AG08396 (cell line): ENCODE data around the gene FRMD4A.

Experiments used
- DNase-seq: peaks from one replicate; pipeline ENCODE4 v3.0.0; 2012; ENCODE audit warnings: low spot score, mixed read lengths

FRMD4A gene

GRCh38 chr10:13816195-13816925, 514.4 kb downstream of the FRMD4A start:
- peak; percentile 94 for DNase-seq

GRCh38 chr10:13815756-13816155, 515.0 kb downstream of the FRMD4A start:
- peak; percentile 51 for DNase-seq

GRCh38 chr10:13813550-13813949, 517.2 kb downstream of the FRMD4A start:
- no peak for DNase-seq

GRCh38 chr10:13812804-13813203, 517.9 kb downstream of the FRMD4A start:
- DNase-seq = no peak

DNA sequence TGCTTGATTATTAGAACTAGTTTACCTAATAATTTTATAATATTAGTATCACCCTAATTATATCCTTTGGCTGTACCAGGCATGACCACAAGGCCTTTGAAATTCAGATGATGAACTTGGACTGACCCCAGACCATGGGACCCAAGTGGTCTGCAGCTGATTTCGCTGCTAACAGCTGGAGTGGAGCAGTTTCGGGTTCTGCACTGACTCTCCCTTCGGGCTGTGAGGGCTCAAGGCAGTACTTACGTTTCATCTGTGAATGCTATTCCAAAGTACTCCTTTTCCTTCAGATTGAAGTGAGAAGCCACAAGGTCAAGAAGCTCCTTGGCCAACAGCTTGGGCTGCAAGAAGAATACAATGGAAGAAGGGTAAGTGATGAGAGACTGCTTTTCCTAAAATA, 520.2 kb downstream of the FRMD4A start:
- no peak for DNase-seq

- no peak for DNase-seq
Observed at GRCh38 chr10:13809427-13809826, 521.3 kb downstream of the FRMD4A start.

- no peak for DNase-seq
Observed at GRCh38 chr10:13808556-13809391, 522.0 kb downstream of the FRMD4A start.

GRCh38 chr10:13806419-13806818, 524.3 kb downstream of the FRMD4A start:
- no peak for DNase-seq

- DNase-seq = no peak
Observed at GRCh38 chr10:13803566-13804554, 526.9 kb downstream of the FRMD4A start.

DNA sequence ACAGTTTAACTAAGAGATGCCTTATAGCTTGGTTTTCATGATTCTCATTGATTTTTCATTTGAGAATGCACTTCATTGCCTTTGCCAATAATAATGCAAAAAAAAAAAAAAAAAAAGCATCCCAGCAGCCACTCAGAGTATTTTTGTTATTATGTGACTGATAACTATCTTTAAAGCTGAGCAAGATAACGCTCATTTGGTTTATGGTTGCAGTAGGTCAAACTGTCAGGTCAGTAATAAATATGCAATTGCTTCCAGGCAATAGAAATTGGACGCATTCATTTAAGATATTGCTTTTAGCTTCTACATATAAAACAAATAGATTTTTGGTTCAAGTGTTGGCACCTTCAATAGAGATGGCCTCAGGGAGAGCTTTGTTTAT, 528.8 kb downstream of the FRMD4A start:
- DNase-seq = no peak

DNA sequence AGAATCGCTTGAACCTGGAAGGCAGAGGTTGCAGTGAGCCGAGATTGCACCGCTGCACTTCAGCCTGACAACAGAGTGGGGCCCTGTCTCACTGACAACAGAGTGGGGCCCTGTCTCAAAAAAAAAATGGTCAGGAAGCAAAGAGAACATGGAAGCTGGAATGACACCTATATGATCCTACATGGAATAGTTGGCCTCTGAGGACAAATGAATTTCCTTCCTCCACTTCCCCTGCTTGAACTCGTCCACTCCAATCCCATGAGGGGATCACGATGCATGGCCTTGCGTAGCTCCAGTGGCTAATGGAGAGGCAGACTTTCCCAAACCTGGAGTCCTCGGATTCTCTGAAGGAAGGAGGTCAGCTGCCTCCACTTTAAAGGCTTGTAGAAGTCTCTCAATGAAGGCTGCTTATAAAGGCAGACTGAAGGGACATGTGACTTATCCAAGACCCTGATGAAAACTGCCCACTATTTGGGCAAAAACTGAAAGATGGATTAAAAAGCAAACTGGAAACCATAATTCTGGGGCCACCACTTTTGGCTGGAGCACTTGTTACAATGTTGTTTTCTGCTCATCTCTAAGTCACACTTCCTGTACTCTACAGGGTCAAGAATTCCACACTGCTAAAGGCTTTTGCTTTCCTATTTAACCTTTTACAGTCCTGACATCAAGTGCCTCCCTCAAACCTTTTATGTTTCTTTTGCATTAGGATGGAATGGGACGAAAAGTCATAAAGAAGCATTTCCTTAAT, 529.4 kb downstream of the FRMD4A start:
- no peak for DNase-seq

GRCh38 chr10:13797164-13797563, 533.6 kb downstream of the FRMD4A start:
- no peak for DNase-seq

DNA sequence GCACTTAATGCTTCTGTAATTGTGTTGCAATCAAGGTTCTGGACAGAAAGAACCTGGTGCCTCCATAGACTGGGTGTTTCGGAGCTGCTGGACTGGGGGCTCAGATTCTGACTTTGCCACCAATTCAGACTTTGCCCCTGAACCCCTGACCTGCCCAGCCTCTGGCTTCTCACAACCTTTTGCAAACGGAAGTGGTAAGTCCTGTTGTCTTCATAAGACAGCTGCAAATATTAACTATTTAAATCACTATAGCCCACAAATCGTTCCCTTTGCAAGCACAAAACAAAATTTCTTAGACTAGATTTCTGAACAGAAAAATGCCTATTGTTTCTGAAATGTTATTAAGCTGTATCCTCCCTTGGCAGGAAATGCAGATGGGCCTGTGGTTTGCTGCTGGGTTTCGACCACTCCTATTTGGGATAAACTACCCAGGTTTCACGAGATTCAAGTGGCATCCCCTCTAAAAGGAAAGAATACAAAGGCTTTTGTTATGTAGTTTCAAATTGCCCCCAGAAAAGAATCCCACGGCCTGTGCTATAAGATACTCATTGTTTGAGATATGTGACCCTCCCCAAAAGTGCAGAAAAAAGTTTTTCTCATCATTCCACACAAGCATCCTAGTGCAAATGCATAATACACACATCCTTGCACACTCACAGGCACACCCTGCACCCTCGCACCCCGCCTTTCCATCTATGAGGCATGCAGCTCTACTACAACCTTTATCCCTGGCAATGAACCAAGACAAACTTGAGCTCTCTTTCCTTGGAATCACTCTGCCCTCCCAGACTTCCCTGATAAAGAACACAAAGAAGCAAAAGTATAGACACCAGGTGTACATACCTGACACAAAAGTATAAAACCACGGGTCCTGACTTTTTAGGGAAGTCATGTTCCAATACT, 534.8 kb downstream of the FRMD4A start:
- DNase-seq = no peak

- DNase-seq = no peak
Observed at GRCh38 chr10:13794992-13795612, 535.6 kb downstream of the FRMD4A start.

DNA sequence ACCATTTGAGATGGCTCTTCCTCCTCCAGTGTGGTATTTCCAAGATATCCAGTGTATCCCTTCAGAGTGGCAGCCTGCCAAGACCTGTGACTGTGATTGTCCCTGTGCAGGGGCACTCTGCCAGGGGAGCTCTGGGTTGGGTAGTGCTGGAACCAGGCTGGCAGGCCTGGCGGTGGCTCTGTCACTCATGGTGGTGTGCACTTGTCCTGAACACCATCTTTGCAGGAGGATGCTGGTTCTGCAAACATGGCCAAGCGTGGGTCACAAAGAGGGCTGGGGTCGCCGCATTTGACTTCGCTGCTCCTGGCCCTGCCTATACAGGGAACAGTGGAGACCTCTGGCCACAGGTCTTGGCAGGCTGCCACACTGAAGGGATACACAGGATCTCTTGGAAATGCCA, 538.7 kb downstream of the FRMD4A start:
- DNase-seq = no peak

GRCh38 chr10:13791483-13791882, 539.2 kb downstream of the FRMD4A start:
- no peak for DNase-seq

GRCh38 chr10:13790196-13790595, 540.5 kb downstream of the FRMD4A start:
- no peak for DNase-seq

DNA sequence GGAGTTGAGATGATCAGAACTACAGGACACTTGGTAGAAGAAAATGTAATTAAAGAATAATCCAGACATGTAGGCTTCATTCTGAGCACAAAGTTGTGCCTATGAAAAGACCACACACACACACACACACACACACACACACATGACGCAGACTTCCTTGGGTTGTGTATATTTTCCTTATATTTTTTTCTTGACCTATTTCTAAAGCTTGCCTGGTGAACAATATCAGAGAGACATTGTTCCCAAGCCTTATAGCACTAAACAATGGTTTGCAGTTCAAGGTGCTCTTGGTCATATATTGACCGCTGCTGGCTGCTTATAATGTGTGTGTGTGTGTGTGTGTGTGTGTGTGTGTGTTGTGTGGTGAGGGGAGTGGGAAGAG, 541.3 kb downstream of the FRMD4A start:
- no peak for DNase-seq

GRCh38 chr10:13788711-13789447, 541.8 kb downstream of the FRMD4A start:
- peak; percentile 57 for DNase-seq

- no peak for DNase-seq
Observed at GRCh38 chr10:13788320-13788600, 542.5 kb downstream of the FRMD4A start.
